ENCODE measurements around the gene GALNT17. TPM values are rescaled to one million over a fixed set of nuclear protein-coding genes. Genes with fewer than 3 reads are reported as not detected.

The GALNT17 gene
- total RNA-seq, 2 donors from 2014 or later, result 0.82 to 4.0 TPM

GRCh38 chr7:71509381-71509780, 377.4 kb downstream of the GALNT17 start:
- Histone ChIP-seq H3K9me3 (no peaks in the 10 kb centered on the region), H3K27me3 (no peaks in the 10 kb centered on the region), H3K4me1 (no peaks in the 10 kb centered on the region), H3K36me3 (no peaks in the 10 kb centered on the region), H3K27ac (no peak overlapping the region), H3K4me3 (no peak overlapping the region)
- TF ChIP-seq, protein P1, sequence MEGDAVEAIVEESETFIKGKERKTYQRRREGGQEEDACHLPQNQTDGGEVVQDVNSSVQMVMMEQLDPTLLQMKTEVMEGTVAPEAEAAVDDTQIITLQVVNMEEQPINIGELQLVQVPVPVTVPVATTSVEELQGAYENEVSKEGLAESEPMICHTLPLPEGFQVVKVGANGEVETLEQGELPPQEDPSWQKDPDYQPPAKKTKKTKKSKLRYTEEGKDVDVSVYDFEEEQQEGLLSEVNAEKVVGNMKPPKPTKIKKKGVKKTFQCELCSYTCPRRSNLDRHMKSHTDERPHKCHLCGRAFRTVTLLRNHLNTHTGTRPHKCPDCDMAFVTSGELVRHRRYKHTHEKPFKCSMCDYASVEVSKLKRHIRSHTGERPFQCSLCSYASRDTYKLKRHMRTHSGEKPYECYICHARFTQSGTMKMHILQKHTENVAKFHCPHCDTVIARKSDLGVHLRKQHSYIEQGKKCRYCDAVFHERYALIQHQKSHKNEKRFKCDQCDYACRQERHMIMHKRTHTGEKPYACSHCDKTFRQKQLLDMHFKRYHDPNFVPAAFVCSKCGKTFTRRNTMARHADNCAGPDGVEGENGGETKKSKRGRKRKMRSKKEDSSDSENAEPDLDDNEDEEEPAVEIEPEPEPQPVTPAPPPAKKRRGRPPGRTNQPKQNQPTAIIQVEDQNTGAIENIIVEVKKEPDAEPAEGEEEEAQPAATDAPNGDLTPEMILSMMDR (IDR thresholded peaks at IDR 0.05), result no peak
- no peak for DNase-seq (ENCODE audit: low spot score)

DNA sequence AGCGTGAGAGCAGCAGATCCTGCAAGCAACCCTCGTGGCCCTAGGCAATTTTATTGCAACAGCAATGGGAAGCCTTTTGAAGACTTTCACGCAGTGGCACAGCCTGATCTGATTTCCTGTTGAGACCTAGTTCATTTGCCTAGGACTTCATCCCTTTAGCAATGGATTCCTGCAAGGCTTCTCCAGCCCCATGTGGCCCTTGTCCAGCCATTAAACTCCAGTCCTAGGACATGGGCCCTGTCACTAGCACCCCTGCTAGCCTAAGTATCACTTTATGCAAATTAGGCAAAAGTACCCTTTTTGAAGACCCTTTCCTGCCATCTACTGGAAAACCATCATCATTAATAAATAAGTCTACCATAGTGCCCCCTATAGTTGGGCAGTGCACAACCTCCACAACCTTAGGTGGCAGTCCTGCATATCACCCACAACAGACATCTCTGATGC, 379.4 kb downstream of the GALNT17 start:
- TF ChIP-seq, protein P1 (IDR thresholded peaks at IDR 0.05), result no peak
- no peaks in the 10 kb centered on the region for H3K27me3 ChIP-seq
- no peak overlapping the region for H3K27ac ChIP-seq
- H3K4me1 ChIP-seq, result no peaks in the 10 kb centered on the region
- no peaks in the 10 kb centered on the region for H3K9me3 ChIP-seq
- H3K36me3 ChIP-seq, result no peaks in the 10 kb centered on the region
- no peak overlapping the region for H3K4me3 ChIP-seq
- DNase-seq (ENCODE audit: low spot score), result no peak

DNA sequence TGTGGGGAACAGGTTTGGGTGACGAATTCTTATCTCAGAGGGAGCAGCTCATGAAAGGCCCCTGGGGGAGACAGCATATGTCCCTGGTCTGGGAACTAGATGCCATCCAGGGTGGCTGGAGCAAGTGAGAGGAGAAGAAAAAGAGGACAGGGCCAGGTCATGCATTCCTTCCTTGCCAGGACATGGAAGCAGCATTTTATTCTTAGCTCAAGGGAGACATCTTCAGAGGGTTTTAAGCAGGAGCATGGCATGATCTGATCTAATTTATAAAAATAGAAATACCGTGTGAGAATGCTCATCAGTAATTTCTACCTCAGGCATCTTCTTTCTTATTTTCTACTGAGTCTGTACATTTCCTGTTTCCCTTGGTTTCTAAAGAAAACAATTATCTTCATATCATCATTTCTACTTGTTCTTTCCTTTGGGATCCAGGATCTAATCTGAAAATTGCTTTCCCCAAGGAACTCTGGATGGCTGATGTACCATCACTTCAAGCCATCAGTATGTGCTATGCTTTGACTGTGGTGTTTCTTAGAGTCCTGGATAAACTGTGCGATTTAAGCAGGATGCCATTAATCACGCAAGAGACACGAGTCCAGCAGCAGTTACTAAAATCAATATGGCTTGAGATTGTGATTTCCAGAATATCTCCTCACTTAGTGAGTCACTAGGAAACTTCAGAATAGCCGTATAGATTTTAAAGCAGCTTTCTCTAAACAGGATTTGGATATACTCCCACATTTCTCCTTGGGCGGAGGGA, 386.2 kb downstream of the GALNT17 start:
- Histone ChIP-seq H3K27me3 (no peaks in the 10 kb centered on the region), H3K4me3 (no peak overlapping the region), H3K27ac (no peak overlapping the region), H3K4me1 (no peaks in the 10 kb centered on the region), H3K9me3 (peaks cover 0 to 17% of the 10 kb centered on the region in 2 donors), H3K36me3 (no peaks in the 10 kb centered on the region)
- TF ChIP-seq, protein P1 (IDR thresholded peaks at IDR 0.05), result no peak
- no peak for DNase-seq (ENCODE audit: low spot score)

GRCh38 chr7:71518880-71519279, 386.9 kb downstream of the GALNT17 start:
- peaks cover 0 to 17% of the 10 kb centered on the region in 2 donors for H3K9me3 ChIP-seq
- H3K4me3 ChIP-seq, result no peak overlapping the region
- no peaks in the 10 kb centered on the region for H3K4me1 ChIP-seq
- no peaks in the 10 kb centered on the region for H3K27me3 ChIP-seq
- TF ChIP-seq, protein P1 (IDR thresholded peaks at IDR 0.05), result no peak
- H3K27ac ChIP-seq, result no peak overlapping the region
- no peaks in the 10 kb centered on the region for H3K36me3 ChIP-seq
- no peak for DNase-seq (ENCODE audit: low spot score)

- no peaks in the 10 kb centered on the region for H3K36me3 ChIP-seq
- TF ChIP-seq, protein P1 (IDR thresholded peaks at IDR 0.05), result no peak
- no peaks in the 10 kb centered on the region for H3K4me1 ChIP-seq
- H3K27ac ChIP-seq, result no peak overlapping the region
- peaks cover 0 to 17% of the 10 kb centered on the region in 2 donors for H3K9me3 ChIP-seq
- H3K4me3 ChIP-seq, result no peak overlapping the region
- no peaks in the 10 kb centered on the region for H3K27me3 ChIP-seq
- DNase-seq (ENCODE audit: low spot score), result peak; percentile 58
Measured at GRCh38 chr7:71521506-71521905, 389.6 kb downstream of the GALNT17 start.

- Histone ChIP-seq H3K4me3 (no peak overlapping the region), H3K27me3 (no peaks in the 10 kb centered on the region), H3K9me3 (no peaks in the 10 kb centered on the region), H3K4me1 (no peaks in the 10 kb centered on the region), H3K36me3 (no peaks in the 10 kb centered on the region), H3K27ac (no peak overlapping the region)
- DNase-seq (ENCODE audit: low spot score), result no peak
- TF ChIP-seq, protein P1 (IDR thresholded peaks at IDR 0.05), result no peak
Measured at GRCh38 chr7:71526106-71526505, 394.2 kb downstream of the GALNT17 start.
